ENCODE results near the gene SLX4IP.

The SLX4IP gene

GRCh38 chr20:10649080-10649796 is 214.1 kb downstream of the SLX4IP start:
- DNase-seq (ENCODE audit: low read depth in 1 of 2, low spot score in 1 of 2), result no peak
- in situ Hi-C loops (cut with HindIII; ENCODE audit: low pct_unique_long_range_greater_than_20kb, low sequenced_read_pairs), result no loop called here
- no peak for TF ChIP-seq JUND (IDR thresholded peaks at IDR 0.05; ENCODE audit: low read depth)

DNA sequence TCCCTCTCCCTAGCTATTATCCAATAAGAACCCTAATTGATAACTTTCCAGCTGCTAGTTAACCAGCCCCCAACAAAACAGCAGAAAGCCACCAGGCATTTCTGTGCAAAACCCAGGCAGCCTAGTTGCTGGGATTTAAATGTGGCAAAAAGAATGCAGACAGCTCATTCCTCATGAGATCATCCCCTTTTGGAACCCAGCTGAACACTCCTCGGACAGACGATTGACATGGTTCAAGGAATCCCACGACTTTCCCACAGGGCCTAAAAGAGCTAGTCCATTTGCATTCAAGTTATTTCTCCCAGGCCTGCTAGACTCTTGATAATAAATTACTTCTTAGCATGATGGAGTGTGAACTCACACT is 214.7 kb downstream of the SLX4IP start:
- TF ChIP-seq JUND (IDR thresholded peaks at IDR 0.05; ENCODE audit: low read depth), result no peak
- no peak for DNase-seq (ENCODE audit: low read depth in 1 of 2, low spot score in 1 of 2)
- in situ Hi-C loops (cut with HindIII; ENCODE audit: low pct_unique_long_range_greater_than_20kb, low sequenced_read_pairs), result no loop called here

GRCh38 chr20:10651227-10651990 is 216.3 kb downstream of the SLX4IP start:
- no peak for DNase-seq (ENCODE audit: low read depth in 1 of 2, low spot score in 1 of 2)
- no peak for TF ChIP-seq JUND (IDR thresholded peaks at IDR 0.05; ENCODE audit: low read depth)
- in situ Hi-C loops (cut with HindIII; ENCODE audit: low pct_unique_long_range_greater_than_20kb, low sequenced_read_pairs), result no loop called here

- DNase-seq (ENCODE audit: low read depth in 1 of 2, low spot score in 1 of 2), result no peak
- in situ Hi-C loops (cut with HindIII; ENCODE audit: low pct_unique_long_range_greater_than_20kb, low sequenced_read_pairs), result no loop called here
- no peak for TF ChIP-seq JUND (IDR thresholded peaks at IDR 0.05; ENCODE audit: low read depth)
These were observed 217.1 kb downstream of the SLX4IP start for GRCh38 chr20:10652185-10652584.

DNA sequence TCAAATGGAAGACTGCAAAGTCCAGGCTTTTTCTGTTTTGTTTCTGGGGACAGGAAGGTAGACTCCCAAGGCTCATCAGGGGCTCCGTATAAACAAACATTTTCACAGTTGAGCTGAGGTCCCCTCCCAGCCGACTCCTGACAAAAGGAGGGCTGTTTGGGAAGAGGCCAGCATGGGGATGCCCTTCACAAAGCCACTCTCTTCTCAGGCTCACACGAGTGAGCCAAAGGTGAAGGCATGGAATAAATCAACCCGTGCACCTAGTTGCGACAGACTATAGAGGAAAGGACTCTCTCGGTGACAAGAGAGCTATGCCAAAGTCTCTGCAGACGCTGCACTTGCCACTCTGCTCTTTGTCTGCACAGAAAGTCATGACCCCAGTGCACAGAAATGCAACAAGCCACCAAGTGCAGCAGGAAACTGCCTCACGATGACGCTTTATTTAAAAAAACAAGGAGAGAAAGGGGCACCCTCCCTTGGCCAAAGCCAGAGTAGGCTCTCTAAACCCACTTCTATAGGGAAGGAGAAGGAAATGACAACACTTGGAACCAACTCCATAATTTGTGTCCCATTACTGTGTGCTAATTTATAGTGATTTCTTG is 217.7 kb downstream of the SLX4IP start:
- in situ Hi-C loops (cut with HindIII; ENCODE audit: low pct_unique_long_range_greater_than_20kb, low sequenced_read_pairs), result no loop called here
- TF ChIP-seq JUND (IDR thresholded peaks at IDR 0.05; ENCODE audit: low read depth), result no peak

DNA sequence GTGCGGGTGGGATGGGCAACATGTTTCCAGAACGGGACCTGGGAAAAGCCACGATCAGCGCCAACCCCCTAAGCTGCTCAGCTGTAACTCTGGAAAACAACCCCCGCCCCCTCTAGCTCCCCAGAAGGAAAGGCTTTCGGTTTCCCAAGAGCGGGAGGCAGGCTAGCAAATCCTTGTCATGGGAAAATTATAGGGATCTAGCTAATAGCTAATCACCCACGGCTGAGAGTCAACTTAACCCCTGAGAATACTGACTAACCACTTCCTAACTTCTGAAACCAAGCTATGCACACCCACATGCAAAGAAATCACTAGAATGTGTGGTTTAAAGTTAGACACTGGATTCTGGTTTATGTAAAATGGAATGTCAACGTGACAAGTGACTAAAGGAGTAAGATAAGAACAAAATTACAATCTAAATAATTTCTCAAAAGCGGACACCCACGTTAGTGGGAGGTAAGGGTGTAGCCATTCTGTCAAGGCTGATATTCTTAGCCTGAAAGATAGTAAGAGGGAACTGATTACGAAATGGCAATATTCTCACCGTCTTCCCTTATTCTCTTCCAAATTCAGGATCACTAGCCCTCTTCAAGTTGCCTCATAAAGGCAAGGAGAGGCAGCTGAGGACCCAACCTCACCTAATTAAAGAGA is 218.6 kb downstream of the SLX4IP start:
- no peak for TF ChIP-seq JUND (IDR thresholded peaks at IDR 0.05; ENCODE audit: low read depth)
- DNase-seq (ENCODE audit: low read depth in 1 of 2, low spot score in 1 of 2), result no peak
- in situ Hi-C loops (cut with HindIII; ENCODE audit: low pct_unique_long_range_greater_than_20kb, low sequenced_read_pairs), result no loop called here

More for the DNA sequence above, 217.7 kb downstream of the SLX4IP start:
- DNase-seq (ENCODE audit: low read depth in 1 of 2, low spot score in 1 of 2), result no peak

GRCh38 chr20:10654250-10654610 is 219.1 kb downstream of the SLX4IP start:
- in situ Hi-C loops (cut with HindIII; ENCODE audit: low pct_unique_long_range_greater_than_20kb, low sequenced_read_pairs), result no loop called here
- TF ChIP-seq JUND (IDR thresholded peaks at IDR 0.05; ENCODE audit: low read depth), result no peak
- no peak for DNase-seq (ENCODE audit: low read depth in 1 of 2, low spot score in 1 of 2)

DNA sequence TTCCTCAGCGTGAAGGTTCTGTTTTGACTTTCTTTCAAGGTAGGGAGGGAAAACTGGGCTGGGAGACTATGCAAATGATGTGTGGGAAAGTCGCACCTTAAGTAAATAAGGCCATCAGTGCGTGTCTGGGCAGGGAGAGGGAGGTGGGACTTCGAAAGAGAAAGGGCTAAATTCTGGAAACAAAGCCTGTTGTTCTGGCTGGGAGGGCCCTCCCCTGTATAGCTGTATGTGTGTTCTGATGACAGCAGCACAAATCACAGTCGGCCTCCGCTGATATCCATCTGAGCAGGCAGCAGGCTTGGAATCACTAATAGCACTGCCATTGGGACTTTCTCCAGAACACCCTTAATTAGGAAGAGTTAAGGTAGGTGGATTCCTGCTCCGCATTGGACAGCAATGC is 219.5 kb downstream of the SLX4IP start:
- in situ Hi-C loops (cut with HindIII; ENCODE audit: low pct_unique_long_range_greater_than_20kb, low sequenced_read_pairs), result no loop called here
- peak in 1 of 2 experiments; percentile 67 for DNase-seq (ENCODE audit: low read depth in 1 of 2, low spot score in 1 of 2)
- no peak for TF ChIP-seq JUND (IDR thresholded peaks at IDR 0.05; ENCODE audit: low read depth)

DNA sequence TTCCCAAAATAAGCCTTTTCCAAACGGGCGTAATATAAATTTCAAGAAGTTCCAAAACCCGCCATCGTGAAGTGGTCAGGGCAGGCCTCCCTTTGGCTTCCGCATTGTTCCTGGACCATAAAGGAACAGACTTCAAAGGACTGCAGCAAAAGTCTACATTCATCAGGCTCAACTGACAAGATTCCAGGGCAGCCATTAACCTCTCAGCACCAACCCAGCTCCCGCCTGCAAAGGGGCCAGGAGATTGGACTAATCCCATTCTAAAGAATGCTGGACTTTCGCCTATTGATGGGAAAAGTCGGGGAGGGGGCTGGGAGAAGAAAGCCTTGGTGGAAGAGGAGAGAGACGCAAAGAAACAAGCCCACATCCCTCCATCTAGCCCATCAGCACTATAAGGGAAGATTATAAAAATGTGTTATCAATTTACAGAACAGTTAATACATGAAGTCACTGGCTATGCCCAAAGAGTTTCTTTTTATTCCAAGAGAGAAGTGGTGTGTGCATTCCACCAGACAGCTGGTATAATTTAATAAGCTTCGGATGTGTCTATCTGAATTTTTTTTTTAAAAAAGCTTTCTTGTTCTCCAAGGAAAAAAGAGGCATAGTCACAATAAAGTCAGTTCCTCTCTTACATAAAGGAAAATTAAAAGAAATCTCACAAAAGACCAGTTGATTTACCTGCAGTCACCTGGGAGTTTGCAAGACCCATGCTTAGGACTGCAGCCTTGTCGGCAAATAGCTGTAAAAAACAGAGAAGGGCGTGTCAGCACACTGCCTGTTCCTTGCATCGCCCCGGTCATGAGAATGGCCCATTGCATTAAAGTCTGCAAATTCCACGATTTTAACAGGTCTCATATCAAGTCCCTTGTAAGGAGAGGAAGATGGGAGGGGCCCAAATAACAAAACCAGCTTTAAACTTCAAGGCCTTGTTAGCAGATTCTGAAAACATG is 220.9 kb downstream of the SLX4IP start:
- TF ChIP-seq JUND (IDR thresholded peaks at IDR 0.05; ENCODE audit: low read depth), result no peak
- in situ Hi-C loops (cut with HindIII; ENCODE audit: low pct_unique_long_range_greater_than_20kb, low sequenced_read_pairs), result no loop called here
- DNase-seq (ENCODE audit: low read depth in 1 of 2, low spot score in 1 of 2), result no peak

GRCh38 chr20:10657453-10657852 is 222.3 kb downstream of the SLX4IP start:
- TF ChIP-seq JUND (IDR thresholded peaks at IDR 0.05; ENCODE audit: low read depth), result no peak
- DNase-seq (ENCODE audit: low read depth in 1 of 2, low spot score in 1 of 2), result no peak
- in situ Hi-C loops (cut with HindIII; ENCODE audit: low pct_unique_long_range_greater_than_20kb, low sequenced_read_pairs), result no loop called here

GRCh38 chr20:10658051-10658823 is 223.1 kb downstream of the SLX4IP start:
- no peak for DNase-seq (ENCODE audit: low read depth in 1 of 2, low spot score in 1 of 2)
- in situ Hi-C loops (cut with HindIII; ENCODE audit: low pct_unique_long_range_greater_than_20kb, low sequenced_read_pairs), result no loop called here
- no peak for TF ChIP-seq JUND (IDR thresholded peaks at IDR 0.05; ENCODE audit: low read depth)
